Hematopoietic multipotent progenitor cell treated with erythropoietin and hydrocortisone succinate and interleukin-3 and kit ligand, for 17 days (in vitro differentiated cells): Measurements from ENCODE around the gene CPXM2.

Experiments
- DNase-seq: peaks from one replicate; pipeline ENCODE4 v3.0.0-alpha.2; 2015; ENCODE audit warnings: low spot score

The CPXM2 gene

DNA sequence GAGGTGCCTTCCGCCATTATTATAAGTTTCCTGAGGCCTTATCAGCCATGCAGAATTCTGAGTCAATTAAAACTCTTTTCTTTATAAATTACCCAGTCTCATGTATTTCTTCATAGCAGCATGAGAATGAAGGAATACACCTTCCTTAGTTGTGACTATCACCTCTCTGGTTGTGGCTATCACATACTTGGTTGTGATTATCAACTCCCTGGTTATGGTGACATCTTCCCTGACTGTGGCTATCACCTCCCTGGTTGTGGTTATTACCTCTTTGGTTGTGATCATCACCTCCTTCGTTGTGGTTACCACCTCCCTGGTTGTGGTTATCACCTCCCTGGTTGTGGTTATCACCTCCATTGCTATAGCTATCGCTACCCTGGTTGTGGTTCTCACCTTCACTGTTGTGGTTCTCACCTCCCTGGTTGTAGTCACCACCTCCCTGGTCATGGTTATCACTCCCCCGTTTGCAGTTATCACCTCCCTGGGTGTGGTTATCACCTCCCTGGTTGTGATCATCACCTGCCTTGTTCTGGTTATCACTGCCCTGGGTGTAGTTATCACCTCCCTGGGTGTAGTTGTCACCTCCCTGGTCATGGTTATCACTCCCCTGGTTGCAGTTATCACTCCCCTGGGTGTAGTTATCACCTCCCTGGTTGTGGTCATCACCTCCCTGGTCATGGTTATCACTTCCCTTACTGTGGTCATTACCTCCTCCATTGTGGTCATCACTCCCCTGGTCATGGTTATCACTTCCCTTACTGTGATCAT is 119.5 kb downstream of the CPXM2 start:
- DNase-seq: no peak

DNA sequence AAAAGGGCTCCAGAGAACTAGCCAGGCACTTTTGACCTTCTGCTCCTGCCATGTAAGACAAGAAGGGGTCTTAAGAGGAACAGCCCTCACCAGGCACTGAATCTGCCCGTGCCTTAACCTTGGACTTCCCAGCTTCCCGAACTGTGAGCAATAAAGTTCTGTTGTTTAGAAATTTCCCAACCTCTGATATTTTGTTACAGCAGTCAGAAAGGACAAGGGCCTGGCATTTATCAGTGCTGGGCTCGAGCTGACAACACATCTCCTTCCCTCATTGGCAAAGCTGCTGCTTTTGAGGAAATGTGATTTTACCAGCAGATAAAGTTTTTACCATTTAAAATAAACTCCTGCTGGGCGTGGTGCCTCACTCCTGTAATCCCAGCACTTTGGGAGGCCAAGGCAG is 122.0 kb downstream of the CPXM2 start:
- no peak for DNase-seq

DNA sequence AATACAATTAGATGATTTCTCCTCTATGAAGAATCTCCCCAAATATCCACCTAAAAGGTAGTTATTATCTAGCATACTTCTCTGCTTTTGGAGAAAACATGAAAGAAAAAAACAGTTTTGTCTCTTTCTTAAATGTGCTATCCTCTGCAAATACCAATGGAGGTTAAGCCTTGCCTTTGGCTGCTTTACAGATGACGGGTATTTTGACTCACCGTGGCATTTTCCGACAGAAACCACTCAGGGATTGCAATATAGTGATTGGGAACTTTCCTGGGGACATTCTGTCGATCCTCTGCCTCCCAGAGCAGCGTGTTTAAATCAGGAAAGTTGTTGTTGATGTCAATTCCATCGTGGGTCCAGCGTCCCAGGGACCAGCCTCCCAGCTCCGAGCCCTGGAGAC is 124.8 kb downstream of the CPXM2 start:
- DNase-seq: no peak

DNA sequence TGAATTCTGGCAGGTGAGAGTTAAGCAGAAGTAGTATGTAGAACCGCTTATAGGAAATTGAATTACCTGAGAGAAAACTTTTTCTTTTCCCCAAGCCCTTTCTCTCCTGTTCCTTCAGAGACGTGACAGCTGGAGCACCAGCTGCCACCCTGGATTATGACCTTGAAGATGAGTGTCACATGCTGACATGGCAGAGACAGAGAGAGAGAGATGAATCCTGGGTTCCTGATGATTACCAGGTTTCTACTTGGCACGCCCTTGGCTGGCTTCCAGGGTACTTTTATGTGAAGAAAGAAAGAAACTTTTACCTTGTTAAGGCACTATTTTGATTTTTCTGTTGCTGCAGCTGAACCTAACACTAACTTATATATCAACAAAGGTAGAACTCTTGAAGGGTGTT is 125.6 kb downstream of the CPXM2 start:
- DNase-seq: no peak

DNA sequence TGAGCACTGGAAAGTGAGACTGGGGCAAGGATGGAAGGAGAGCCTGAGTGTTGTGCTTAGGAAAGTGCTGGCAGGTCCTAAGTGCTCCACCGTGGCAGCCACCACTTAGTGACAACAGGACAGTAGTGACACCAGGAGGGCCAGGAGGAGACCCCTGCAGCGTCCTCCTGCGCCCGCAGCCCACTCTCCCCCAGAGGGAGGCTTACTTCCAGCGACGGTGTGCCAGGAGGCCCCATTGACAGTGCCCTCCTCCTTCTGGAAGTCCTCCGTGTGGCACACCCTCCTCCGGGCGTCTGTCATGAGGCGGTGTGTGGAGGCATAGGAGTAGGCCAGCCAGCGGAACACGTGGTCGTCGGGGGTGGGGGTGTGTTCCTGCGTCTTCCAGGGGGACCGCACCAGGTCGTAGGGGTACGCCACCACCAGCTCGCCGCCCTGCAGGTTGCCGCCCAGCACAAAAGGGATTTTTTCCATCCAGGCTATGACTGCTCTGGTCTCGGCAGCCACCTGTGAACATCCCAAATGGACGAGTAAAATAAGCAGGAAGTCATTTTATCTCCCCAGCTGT is 129.9 kb downstream of the CPXM2 start:
- no peak for DNase-seq

DNA sequence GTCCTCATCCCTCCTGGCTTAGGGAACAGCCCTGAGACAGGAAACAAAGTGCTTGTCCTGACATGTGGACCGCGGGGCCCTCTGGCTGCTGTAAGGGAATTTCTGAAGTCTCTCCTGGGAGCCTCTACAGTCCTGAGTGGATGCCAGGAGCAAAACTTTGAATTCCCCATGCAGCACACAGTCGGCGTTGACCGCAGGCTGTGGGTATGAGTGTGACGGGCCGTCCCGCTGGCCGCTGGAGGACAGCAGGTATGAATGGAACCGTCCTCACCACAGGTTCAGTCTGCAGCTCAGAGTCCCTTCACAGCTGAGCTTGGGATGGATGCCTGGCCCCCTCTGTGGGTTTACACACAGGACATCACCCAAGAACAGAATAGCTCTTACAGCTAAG is 130.6 kb downstream of the CPXM2 start:
- no peak for DNase-seq

DNA sequence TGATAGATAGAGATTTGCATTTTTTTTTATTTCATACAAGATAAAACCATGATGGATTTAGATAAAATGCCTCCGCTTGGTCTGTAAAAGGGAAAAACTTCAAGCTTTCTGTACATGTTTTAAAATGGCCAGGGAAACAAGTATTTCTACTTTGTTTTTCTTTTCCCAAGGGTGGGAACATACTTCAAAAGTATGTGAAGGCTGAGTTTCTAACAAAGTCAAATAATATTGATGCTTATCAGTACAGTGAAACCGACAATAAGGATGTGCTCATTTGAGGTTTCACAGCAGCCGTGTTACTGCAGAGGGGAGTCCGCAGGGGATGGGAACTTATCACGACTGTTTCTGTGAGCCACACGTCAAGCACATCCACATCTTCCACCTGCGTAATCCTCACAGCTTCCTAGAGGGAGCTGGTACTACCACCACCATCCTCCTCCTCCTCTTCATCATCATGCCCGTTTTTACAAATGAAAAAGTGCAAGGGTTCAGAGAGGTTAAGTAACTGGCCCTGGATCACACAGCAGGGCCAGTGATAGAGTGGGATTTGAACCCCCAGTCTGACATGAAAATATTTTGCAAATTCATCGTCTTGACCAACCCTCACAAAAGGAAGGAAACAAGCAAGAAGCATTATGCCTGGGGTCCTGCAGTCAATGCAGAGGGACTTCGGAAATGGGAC is 131.1 kb downstream of the CPXM2 start:
- no peak for DNase-seq

DNA sequence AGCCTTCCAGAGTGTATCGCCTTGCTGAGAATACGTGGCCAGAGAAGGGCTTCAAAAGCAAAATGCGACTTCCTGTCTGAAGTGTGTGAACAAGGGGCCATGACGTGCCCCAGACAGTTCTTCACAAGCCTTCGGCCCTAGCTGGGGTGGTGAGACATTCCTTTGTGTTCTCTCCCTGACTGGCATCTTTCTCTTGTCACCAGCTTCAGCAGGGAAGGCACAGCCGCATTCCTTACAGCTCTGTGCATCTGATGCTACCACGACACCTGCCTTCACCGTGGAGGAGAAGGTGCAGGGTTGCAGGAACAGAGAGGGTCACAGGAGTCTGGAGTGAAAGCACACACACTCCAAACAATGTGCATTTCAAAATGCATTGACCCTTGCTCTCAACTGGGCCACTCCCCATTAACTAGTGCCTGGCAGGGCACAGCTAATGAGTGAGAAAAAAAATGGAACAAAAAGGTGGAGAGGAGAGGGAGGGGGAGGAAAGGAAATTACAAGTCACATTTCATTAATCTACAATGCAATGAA is 132.0 kb downstream of the CPXM2 start:
- DNase-seq: no peak

DNA sequence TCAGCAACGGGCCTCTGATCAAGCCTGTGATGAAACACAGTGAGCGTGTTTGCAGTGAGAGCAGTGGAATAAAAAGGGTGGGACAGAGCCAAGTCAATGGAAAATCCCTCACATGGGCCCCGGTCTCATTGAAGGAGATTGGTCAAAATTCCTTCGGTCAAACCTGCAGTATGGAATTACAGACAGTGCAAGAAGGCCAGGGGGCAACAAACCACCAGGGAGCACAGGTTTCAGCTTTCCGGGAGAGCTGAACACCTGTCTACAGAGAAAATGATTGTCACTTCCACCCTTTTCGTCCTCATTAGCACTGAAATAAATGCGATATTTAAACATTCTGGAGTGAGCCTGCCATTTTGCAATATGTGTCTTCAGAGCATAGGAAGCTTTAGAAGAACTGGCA is 132.6 kb downstream of the CPXM2 start:
- DNase-seq: no peak

DNA sequence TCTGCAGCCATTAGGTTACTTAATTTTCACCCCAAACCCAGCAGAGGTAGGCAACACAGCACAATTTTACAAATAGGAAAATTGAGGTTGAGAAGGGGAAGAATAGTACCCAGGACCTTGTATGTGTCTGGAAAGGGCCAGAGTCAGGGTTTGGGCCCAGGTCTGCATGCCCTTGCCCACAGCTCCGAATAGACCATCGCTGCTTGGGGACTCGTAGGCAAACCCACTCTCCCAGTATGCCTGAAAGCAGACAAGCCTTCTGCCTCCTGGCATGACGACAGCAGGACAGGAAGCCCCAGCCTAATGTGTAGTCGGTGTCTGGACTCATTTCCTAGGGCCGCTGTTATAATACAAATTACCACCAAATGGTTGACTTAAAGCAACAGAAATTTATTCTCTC is 133.8 kb downstream of the CPXM2 start:
- DNase-seq: no peak

DNA sequence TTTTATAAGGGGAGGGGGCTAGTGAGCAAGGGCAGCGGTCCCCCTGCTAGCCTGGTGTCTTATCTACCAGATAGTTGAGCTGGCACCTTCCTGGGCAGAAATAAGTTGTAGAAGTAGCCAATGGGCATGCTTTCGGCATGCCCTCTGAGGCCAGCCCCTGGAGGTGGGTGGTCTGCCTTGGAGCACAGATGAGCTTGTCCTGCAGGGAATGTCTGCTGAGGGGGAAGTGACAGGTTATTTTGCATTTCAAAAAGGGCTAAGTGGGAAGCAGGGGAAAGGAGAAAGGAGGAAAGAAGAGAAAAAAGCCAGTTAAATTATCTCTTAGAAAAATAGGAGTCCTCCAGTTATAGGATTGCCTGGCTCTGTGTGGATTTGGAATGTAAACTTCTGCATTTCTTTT is 136.5 kb downstream of the CPXM2 start:
- DNase-seq: no peak

DNA sequence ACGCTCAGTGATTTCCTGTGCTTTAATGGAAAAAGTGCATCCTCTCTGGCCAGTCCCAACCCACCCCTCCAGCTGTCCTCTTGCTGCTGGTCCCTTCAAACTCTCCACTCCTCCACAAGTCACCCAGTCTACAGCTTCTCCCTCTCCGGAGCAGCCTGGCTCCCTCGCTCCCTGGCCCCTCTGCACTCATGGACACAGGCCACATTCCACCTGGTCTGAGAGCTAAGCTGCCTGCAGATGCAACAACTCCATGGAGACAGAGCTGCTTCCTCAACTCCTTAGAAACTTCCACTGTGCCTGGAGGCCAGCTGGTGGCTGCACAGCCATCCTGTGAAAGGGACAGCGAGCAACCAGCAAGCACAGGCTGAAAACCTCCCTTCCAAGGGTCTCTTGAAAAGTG is 137.5 kb downstream of the CPXM2 start:
- no peak for DNase-seq

DNA sequence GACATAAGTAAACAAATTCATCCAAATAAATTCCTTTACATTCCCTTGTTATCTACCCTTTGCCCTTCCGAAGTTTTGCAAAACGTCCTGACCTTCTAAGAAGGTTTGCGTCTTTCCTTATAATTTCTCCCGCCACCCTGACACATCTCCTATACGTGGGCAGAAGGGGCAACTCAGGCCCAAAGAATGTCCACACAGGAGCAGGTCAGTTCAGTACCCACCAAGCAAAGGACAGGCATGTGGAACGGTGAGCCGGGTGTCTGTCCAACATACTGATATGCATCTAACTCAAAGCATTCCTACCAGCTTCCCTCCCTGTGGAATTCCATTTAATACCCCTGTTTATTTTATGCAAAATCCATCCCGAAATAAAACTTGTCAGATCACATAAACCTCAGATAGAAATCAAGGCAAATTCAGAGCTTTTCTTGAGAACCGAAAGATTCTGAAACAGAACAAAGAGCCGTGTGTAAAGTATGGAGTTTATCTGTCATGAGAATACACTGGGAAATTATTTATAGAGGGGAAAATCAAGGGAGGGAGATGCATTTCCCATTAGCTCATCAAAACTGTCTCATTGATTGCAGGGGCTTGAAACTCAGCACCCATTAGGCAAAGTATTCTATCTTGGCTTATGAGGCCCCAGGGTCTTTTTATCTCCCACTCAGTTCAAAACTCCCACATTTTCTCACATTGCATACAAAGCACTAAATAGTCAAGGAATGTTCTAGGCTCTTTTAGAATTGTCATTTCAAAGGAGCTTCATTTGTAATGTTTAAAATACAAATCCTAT is 140.1 kb downstream of the CPXM2 start:
- no peak for DNase-seq

DNA sequence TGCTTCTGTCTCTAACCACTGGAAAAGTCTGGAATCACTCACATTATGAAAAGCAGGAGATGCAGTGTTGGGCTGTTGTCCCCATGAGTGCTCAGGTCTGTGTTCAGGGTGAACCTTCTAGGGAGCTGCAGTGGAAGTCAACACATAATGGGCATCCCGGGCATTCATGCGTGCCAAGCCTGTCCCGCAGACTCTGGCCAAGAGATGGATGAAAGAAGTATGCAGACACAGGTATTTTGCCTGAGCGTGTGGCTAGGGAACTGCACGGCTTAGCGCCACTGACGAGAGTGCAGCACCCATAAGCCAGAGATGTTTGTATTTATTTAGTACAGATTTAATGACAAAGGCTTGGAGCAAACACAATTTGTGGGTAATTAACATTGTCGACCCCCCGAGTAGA is 140.7 kb downstream of the CPXM2 start:
- no peak for DNase-seq

DNA sequence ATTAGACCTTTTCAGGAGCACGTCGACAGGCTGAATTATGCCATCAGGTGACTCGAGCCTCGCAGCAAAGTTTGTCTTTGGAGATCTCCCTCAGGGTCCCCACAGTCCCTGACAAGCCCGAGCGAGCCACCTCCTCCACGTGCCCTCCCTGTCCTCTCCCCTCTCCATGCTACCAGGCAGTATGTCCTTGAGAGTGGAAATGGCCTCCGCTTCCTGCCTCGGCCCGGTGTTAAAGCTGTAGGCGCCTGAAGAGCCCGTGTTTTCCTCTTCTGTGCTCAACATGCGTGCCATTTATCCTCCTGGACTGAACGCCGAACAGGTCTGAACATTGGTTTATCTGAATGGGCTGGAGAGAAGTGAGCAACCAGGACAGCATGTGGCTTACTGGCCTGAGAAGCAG is 142.9 kb downstream of the CPXM2 start:
- DNase-seq: no peak

DNA sequence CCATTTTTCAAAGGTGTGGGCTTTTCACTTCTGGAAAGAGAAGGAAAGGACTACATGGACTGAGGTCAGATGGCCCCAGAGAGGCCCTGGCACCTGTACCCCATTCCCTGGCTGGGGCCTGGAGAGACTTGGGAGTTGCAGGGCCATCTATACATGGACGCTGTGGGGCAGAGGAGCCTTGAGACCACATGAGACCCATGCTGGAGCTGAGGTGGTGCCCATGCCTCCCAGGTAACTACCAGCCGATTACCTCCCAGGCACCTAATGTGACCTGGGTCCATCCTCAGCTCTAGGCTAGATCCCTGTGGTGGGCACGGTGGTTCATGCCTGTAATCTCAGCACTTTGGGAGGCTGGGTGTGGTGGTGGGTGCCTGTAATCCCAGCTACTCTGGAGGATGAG is 144.2 kb downstream of the CPXM2 start:
- DNase-seq: no peak

DNA sequence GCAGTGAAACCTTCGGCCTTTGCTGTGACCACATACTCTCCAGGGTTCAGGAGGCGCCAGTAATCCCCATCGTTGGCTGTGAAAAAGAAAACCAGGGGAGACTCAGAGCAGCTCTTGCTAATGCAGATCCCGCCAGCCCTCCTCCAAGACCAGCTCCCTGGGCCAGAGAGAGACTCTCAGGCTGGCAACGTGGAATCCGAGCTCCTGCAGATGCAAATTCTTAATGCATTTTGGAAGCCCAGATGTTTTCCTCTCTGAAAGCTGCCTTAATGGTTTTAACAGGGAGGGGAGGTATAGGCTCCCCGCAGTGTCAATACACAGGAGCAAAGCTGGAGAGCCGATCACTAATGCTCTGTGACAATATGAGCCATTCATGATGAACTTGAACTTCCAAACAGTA is 144.7 kb downstream of the CPXM2 start:
- DNase-seq: no peak

DNA sequence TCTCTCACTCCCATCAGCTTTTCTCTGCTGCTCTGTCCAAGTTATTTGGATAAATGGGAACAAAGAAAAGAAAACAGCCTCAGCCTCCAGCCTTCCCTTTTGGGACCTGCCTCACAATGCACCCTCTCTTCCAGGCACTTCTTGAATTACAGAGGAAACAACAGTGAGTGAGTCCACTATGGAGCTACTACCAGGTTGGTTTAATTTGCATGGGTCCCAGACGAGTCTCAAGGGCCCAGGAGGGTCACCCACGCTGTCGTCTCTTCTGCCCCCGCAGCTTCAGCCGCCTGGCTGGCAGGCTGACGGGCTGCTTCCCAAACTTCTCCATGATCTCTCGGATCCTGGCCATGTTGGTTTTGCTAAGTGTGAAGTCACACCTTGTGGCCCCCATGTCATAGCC is 145.1 kb downstream of the CPXM2 start:
- DNase-seq: no peak

DNA sequence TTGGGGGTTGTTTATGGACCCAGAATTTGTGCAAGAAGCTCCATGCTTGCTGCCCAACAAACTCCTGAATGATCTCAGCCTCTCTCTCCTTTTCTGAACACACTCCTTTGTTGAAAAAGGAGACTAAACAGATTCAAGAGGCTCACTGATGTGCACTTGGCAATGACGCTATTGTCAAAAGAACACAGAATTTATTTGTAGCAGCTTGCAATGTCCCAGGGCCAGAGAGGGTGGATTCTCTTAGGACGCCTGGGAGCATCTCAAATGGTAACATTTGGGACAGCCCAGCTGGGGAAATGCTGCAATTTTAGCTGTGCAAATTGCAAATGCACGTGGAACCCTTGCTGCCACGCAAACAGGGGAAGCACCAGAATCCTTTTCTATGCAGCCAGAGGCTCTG is 145.5 kb downstream of the CPXM2 start:
- DNase-seq: no peak

DNA sequence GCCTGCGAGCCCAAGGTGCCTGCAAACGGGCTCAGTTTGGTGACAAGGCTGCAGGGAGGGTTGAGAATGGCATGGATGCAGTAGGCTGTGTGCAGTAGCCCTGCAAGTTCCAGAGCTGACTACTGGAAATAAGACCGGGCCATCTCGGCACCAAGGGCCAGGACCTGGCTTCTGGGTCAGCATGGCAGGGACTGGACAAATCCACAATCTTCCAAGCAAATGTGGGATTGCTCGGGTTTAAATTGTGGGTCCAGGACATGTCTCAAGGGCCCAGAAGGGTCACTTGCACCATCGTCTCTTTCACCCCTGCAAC is 147.4 kb downstream of the CPXM2 start:
- no peak for DNase-seq

DNA sequence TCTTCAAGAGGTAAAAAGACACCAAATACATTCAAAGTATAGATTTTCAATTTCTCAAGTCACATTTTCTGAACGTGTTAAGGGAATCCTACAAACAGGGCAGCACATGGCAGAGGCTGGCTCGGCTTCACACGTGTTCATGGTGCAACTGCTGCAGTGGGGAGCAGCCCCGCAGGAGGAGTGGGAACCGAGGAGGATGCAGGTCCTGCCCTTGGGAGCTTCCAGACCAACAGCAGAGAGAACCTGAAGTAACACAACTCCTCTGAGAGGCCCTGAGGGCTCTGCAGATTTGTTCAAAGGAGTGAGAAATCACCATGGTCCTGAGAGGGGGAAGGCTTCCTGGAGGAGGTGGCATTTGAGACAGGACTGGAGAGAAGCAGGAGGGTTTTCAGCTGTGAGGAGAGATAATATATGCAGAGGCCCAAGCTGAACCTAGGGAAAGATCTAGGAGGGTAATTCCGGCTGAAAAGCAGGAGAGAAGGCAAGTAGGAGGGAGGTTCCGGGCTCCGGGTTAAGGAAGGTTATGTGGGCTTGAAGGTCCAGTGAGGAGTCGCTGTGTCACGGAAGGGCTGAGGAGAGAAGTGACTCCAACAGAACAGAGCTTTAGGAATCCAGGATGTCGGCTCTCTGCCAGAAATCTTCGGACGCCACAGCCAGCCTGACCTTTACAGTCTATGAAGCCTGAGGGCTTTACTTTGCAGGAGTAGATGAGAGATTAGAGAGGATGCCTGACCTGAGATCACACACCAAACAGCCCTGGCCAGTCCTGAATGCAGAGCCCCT is 148.0 kb downstream of the CPXM2 start:
- DNase-seq: no peak
